GM21528 (cell line): ENCODE data around the gene LGI4.

Experiments used
- ATAC-seq: cut with Tn5 transposase; IDR thresholded peaks from one replicate; pipeline ENCODE4 v1.9.1; 2021; ENCODE audit warnings: mild to moderate bottlenecking, moderate library complexity; ENCODE audit not compliant: unreplicated experiment, low FRiP score

LGI4 gene

DNA sequence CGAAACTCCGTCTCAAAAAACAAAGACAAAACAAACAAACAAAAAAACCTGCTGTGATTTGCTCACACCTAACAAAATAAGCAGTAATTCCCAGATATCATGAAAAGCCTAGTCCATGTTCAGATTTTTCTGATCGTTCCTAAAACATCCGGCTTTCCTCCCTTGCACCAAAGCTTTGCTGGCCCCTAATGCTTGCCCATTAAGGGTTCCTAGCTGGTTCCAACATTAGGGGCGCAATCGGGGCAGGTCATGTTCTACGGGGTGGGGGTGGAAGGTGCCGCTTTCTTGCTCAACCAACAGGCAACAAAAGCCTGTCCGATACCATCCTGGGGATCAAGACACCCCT lies 44.7 kb downstream of the LGI4 start:
- ATAC-seq, result no peak

DNA sequence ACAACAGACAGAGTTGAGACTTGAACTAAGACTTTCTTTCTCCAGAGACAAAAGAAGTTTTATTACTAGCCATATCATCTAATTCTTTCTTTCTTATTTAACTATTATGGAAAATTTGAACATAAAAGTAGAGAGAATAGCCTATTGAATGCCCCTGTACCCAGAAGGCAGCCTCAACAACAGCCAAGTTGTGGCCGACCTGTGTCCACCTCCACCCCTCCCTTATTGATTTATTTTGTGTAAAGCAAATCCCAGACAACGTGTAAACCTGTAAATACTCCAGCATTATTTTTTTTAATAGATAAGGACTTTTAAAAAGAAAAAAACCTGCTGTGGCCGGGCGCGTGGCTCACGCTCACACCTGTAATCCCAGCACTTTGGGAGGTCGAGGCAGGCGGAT lies 45.3 kb downstream of the LGI4 start:
- ATAC-seq, result no peak

DNA sequence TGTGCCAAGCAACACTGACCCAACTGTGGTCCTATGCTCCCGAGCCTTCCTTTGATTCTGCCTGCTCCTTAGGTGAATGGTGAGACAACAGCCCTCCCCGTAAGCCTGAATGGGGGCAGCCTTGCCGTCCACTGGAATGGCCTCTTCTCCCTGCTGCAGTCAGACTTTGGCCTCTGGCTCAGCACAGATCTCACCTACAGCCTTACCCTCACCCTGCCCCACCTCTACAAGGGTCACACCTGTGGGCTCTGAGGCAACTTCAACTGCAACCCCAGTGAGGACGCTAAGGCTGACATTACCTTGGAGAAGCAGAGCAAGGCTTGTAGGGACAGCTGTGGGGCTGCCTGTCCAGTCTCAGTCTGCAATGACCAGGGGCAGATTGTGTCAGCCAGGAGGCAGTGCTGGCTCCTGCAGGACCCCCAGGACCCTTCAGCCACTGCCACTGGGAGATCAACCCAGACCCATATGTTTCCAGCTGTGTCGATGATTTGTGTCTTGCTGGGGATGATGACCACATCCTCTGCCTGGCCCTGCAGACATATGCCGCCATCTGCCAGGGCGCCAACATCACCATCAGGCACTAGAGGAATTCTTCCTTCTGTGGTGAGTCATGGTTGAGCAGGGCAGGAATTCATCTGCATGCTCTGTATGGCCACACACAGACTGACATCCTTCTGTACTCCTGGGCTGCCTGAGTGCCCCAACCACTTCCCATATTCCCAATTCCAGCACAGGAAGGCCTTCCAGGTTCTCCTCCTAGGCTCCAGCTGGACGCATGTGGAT lies 46.5 kb downstream of the LGI4 start:
- no peak for ATAC-seq

DNA sequence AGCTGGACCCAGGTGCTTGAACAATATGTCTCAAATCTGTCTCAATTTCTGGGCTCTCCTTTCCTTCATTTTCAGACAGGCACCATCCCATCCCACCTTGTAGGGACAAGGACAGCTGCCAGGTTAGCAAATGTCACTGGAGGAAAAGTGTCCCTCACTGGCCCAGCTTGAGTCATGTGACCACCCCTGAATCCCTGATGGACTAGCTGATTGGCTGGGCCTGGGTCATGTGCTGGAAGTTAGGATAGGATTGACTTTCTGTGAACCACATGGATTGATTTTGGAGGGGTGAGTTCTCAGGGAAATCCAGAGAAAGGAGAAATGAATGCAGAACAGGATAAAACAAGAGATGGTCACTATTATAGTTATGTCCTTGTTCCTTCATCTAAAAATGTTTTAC lies 47.5 kb downstream of the LGI4 start:
- ATAC-seq, result no peak

DNA sequence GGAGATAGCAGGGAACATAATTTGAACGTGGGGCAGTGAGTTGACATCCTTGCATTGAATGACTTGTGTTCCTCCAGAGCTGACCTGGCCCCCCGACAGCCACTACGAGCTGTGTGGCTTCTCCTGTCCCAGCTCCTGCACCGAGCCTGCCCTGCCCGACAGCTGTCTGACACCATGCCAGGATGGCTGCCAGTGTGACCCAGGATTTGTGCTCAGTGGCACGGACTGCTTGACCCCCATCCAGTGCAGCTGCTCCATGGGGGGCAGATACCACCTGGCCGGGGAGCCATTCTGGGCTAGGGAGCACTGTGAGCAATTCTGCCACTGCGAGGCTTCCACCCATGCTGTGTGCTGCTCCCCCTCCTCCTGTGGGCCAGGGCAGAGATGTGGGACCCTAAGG lies 48.4 kb downstream of the LGI4 start:
- ATAC-seq, result no peak

DNA sequence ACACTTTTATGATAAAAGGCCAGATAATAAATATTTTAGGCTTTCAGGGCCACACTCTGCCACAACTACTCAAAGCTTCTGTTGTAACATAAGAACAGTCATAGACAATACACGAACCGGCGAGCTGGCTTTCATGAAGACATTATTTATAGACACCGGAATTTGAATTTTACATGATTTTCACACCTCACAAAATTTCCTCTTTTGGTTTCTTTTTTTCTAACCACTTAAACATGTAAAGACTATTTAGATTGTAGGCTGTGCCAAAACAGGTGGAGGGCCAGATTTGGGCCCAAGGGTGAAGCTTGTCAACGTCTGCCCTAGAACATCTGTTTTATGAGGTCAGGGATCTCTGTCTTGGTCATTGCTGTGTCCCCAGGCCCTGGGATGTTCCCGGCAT lies 48.9 kb downstream of the LGI4 start:
- ATAC-seq, result no peak

DNA sequence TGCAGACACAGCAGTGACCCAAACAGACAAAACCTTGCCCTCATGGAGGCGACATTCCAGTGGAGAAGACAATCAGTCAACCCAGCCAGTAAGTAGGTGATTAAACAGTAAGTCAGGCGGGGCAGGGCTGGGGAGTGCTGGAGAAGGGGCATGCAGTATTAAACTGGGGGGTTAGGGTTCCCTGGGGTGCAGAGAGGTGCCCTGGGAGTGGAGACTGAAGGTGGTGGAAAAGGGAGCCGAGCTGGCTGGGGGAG lies 50.4 kb downstream of the LGI4 start:
- no peak for ATAC-seq

DNA sequence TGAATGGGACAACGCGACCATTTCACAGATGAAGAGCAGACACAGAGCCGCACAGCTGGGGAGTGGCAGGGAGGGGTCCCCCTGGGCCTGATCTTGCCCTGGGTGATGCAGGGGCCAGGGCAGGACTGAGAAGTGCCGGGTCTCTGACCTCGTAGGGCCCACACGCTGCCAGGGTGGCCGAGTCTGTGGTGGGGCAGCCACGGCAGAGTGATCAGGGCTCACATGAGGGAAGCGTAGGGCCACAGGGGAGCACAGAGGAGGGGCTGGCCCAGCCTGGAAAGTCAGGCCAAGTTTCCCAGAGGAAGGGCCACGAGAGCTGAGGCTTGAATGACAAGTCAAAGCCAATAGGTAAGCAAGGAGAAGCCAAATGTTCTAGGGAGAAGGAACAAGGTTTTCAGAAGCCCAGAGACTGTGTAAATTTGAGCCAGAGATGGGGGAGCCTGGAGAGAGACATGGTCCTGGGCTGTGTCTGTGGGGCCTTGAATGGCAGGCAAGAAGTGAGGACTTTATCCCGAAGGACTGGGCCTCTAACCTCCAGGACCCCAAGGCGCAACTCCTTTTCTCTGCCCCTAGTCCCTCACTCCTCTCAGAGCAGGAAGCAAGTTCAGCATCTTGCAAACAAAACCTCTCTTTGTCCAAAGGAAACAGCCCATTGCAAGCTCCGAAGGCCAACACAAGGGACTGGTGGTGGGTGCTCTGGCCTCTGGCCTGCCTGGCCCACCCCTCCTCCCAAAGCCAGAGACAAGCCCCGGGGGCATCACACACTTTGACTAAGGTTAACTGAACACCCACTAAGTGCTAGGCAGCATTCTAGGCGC lies 51.0 kb downstream of the LGI4 start:
- ATAC-seq, result no peak

DNA sequence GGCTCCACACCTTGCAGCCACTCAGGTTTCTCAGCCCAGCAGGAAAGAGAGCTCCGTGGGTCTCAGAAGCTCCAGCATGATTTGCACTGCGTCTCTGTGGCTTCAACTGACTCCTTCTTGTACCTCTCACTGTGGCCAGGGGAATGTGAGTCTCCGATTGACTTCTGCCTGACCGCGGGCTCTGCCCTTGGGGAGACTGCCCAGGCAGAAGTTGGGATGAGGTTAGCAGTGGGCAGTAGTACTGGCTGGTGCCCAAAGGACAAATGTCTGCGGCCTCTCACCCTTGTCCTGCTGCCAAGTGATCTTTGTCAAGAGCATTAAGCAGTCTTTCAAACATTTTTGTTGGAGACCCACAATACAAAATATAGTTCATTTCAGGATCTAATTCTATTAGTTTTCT lies 53.7 kb downstream of the LGI4 start:
- ATAC-seq, result no peak

DNA sequence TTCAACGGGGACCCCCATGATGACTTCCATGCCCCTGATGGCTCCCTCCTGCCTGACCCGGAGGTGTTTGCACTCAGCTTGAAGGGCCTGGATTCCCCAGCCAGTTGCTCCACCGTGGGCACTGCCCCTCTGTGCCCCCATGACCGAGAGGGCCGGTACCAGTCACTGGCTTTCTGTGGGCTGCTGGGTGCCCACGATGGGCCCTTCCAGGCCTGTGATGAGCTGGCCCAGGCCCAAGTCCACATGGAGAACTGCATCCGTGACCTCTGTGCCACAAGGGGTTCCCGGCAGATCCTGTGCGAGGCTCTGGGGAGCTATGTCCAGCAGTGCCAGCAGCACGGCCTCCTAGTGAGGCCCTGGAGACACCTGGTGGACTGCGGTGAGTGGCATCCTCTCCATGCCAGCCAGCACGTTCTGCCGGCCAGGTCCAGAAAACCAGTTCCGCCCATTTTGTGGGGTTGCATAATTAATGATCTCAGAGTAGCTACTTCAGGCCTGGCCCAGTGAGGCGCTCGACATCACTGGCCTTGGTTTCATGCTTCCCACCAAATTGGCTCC lies 54.2 kb downstream of the LGI4 start:
- ATAC-seq, result no peak

DNA sequence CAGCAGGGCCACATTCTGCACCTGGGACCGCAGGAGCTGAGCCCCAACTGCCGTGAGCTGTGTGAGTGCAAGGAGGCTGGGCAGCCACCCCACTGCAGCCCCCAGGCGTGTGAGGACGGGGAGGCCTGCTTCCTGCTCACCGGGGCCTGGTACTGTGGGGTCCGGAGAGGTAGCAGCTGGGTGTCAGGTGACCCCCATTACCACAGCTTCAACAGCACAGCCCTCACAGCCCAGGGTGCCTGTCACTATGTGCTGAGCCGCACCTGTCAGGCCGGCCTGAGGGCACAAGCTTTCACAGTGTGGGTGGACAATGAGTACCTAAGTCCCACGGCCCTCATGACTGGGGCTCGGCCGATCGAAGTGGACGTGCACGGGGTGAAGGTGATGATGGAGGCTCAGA lies 55.0 kb downstream of the LGI4 start:
- no peak for ATAC-seq

DNA sequence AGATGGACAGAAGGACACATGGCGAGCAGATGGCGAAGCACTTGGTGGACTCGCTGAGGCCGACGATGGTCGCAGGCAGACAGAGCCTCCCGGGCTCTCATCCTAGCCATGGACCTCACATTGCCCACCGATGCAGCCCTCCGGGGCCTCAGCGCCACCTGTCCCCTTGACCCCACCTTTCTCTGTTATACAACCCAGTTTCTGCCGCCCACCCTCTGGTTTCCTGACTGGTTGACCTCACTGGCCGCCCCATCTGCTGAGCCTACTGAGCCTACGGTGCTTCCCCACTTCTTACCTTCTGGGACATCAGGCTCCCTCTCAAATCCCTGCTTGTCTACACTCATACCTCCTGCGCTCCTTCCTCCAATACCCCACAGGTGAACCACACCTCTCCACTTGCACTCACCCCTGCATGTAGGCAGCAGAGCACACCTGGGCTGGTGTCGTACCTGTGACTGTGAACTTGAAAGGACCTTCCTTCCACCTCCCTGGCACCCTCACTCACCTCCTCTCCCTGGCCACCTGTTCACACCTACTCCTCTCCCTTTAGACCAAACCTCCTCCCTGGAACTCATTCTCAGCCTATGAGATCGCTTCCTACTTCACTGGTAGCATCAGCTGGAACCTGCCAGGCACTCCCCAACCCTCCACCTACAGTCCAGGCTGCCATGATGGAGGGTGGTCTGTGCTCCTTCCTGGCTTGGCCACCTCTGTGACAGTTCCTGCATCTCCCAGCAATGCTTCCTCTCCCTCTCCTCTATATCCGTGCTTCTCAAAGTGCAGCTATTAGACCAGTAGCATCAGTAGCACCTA lies 57.2 kb downstream of the LGI4 start:
- ATAC-seq, result no peak

DNA sequence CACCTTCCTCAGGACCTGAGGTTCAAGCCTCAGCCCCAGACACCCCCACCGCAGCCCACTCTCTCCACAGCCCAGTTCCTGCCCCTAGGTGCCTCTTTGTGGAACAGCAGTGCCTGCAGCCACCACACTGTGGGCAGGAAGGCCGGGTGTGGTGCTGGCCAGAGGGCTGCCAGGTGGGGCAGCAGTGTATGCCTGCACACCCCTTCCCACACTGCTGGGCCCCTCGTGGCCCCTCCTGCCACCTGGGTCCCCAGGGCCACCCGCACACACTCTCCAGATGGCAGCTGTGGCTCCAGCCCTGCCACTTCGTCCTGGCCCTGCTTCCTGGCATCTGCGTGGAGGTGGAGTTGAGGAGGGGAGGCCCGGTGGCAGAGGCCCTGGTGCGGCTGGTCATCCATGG lies 58.2 kb downstream of the LGI4 start:
- ATAC-seq, result no peak

DNA sequence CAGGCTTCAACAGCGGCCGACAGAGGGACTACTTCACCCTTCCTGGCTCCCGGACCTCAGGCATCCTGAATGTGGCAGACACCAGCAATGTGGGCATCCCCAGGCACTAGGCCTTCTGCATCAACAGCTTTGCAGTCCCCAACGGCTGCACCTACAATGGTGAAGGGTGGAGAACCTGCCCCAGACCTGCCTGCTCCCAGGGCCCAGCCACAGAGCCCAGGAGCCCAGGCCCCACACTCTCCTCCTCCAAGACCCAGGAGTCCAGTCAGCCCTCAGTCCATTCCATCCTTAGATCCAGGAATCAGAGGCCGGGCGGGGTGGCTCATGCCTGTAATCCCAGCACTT lies 58.9 kb downstream of the LGI4 start:
- ATAC-seq, result no peak

DNA sequence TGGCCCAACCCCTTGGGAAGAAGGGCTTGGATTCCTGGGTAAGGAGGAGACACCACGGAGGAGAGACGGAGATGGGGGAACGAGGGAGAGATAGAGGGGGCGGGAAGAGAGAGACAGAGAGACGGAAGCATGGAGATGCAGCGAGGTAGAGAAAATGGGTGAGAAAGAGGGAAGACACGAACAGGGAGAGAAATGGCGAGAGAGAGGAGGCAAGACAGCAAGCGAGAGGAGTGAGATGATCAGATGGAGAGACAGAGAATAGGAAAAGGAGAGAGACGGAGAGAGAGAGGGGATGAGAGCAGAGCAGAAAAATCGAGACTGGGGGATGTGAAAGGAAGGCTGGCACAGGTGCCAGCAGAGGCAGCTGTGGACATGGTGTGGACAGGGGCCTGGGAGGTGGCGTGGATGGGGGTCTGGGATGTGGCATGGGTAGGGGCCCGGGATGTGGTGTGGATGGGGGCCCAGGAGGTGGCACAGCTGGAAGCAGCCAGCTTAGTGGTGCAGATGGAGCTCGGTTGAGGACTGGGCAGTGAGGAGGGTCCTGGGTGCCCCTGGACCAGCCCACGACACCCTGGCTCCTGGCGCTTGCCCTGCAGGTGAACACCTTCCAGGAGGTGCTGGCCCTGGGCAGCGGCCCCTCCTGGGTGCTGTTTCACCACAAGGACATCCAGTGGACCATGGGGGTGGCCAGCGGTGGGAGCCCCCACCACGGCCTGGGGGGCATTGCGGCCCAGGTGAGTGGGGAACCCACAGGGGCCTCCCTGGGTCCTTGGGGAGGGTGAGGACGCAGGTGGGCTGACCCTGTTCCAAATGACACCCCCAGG lies 59.4 kb downstream of the LGI4 start:
- no peak for ATAC-seq
